ENCODE data around the gene KLRF2.
A peak's percentile ranks its signal among the peaks of the same experiment; 100 is the strongest.

Gene KLRF2

GRCh38 chr12:9881246-9881645 is at the start of gene KLRF2:
TSS of gene KLRF2 (plus strand) at chr12:9881489. CDS start at chr12:9881596, 107 bp downstream.
- Mint-ChIP-seq H3K4me3 (no peak within 1 kb of the TSS), H3K4me1 (peaks cover 6% of the 10 kb centered on the region), H3K27me3 (no peaks in the 10 kb centered on the region), H3K27ac (no peak within 1 kb of the TSS), H3K9me3 (no peaks in the 10 kb centered on the region)
- DNase-seq (no peak), ATAC-seq (no peak)

GRCh38 chr12:9831720-9832119 is 49.6 kb upstream of the KLRF2 start:
- Mint-ChIP-seq H3K9me3 (peaks cover 0 to under 1% of the 10 kb centered on the region in 2 donors), H3K4me1 (no peaks in the 10 kb centered on the region), H3K27me3 (no peaks in the 10 kb centered on the region), H3K4me3 (no peak overlapping the region), H3K27ac (no peak overlapping the region)
- ATAC-seq (no peak), DNase-seq (no peak)

- H3K4me1 Mint-ChIP-seq = no peaks in the 10 kb centered on the region
- H3K9me3 Mint-ChIP-seq = peaks cover 14 to 25% of the 10 kb centered on the region in 2 donors
- H3K27ac Mint-ChIP-seq = no peak overlapping the region
- H3K4me3 Mint-ChIP-seq = no peak overlapping the region
- H3K27me3 Mint-ChIP-seq = no peaks in the 10 kb centered on the region
- ATAC-seq = no peak
- no peak for DNase-seq
Observed at GRCh38 chr12:9843407-9843806, 37.9 kb upstream of the KLRF2 start.

GRCh38 chr12:9848899-9849298 is 32.4 kb upstream of the KLRF2 start:
- no peak for ATAC-seq
- H3K4me1 Mint-ChIP-seq = peaks cover 15% of the 10 kb centered on the region
- H3K4me3 Mint-ChIP-seq = no peak overlapping the region
- DNase-seq = no peak
- H3K27me3 Mint-ChIP-seq = no peaks in the 10 kb centered on the region
- H3K27ac Mint-ChIP-seq = no peak overlapping the region
- H3K9me3 Mint-ChIP-seq = peaks cover 14 to 29% of the 10 kb centered on the region in 2 donors

GRCh38 chr12:9851050-9851449 is 30.2 kb upstream of the KLRF2 start:
- H3K4me1 Mint-ChIP-seq = peaks cover 33% of the 10 kb centered on the region
- H3K27ac Mint-ChIP-seq = no peak overlapping the region
- no peak for DNase-seq
- no peak for ATAC-seq
- peaks cover 14 to 28% of the 10 kb centered on the region in 2 donors for H3K9me3 Mint-ChIP-seq
- no peaks in the 10 kb centered on the region for H3K27me3 Mint-ChIP-seq
- no peak overlapping the region for H3K4me3 Mint-ChIP-seq

- peaks cover 7 to 20% of the 10 kb centered on the region in 2 donors for H3K9me3 Mint-ChIP-seq
- peaks cover 41% of the 10 kb centered on the region for H3K4me1 Mint-ChIP-seq
- H3K27me3 Mint-ChIP-seq = no peaks in the 10 kb centered on the region
- peak overlapping the region in 1 of 2 donors; percentile 56 for H3K27ac Mint-ChIP-seq
- ATAC-seq = no peak
- H3K4me3 Mint-ChIP-seq = no peak overlapping the region
- DNase-seq = no peak
Observed at GRCh38 chr12:9851927-9852326, 29.4 kb upstream of the KLRF2 start.

- ATAC-seq = no peak
- no peak overlapping the region for H3K4me3 Mint-ChIP-seq
- H3K9me3 Mint-ChIP-seq = no peaks in the 10 kb centered on the region
- H3K27ac Mint-ChIP-seq = no peak overlapping the region
- DNase-seq = no peak
- H3K27me3 Mint-ChIP-seq = no peaks in the 10 kb centered on the region
- peaks cover 69% of the 10 kb centered on the region for H3K4me1 Mint-ChIP-seq
Observed at GRCh38 chr12:9856151-9856550, 25.1 kb upstream of the KLRF2 start.

- Mint-ChIP-seq H3K4me3 (no peak overlapping the region), H3K4me1 (peaks cover 71% of the 10 kb centered on the region), H3K27ac (no peak overlapping the region), H3K9me3 (no peaks in the 10 kb centered on the region), H3K27me3 (no peaks in the 10 kb centered on the region)
- ATAC-seq (no peak), DNase-seq (no peak)
Observed at GRCh38 chr12:9856894-9857293, 24.4 kb upstream of the KLRF2 start.

GRCh38 chr12:9858135-9858534 is 23.2 kb upstream of the KLRF2 start:
- H3K27ac Mint-ChIP-seq = no peak overlapping the region
- peaks cover 2 to 8% of the 10 kb centered on the region in 2 donors for H3K9me3 Mint-ChIP-seq
- DNase-seq (no peak), ATAC-seq (no peak)
- H3K4me1 Mint-ChIP-seq = peaks cover 73% of the 10 kb centered on the region
- no peak overlapping the region for H3K4me3 Mint-ChIP-seq
- no peaks in the 10 kb centered on the region for H3K27me3 Mint-ChIP-seq

- H3K27ac Mint-ChIP-seq = peak overlapping the region; percentile 79 to 85
- peaks cover 39% of the 10 kb centered on the region for H3K4me1 Mint-ChIP-seq
Observed at GRCh38 chr12:9864913-9865675, 16.2 kb upstream of the KLRF2 start.

GRCh38 chr12:9866860-9867269 is 14.4 kb upstream of the KLRF2 start:
- peaks cover 14 to 18% of the 10 kb centered on the region in 2 donors for H3K9me3 Mint-ChIP-seq
- H3K27me3 Mint-ChIP-seq = no peaks in the 10 kb centered on the region
- ATAC-seq = peak; percentile 19
- peak overlapping the region; percentile 80 to 95 for H3K4me3 Mint-ChIP-seq
- DNase-seq = no peak
- peaks cover 44% of the 10 kb centered on the region for H3K4me1 Mint-ChIP-seq
- peak overlapping the region; percentile 88 to 96 for H3K27ac Mint-ChIP-seq

More at GRCh38 chr12:9864913-9865675, 16.2 kb upstream of the KLRF2 start:
- ATAC-seq (peak; percentile 53), DNase-seq (no peak)
- peaks cover 14 to 18% of the 10 kb centered on the region in 2 donors for H3K9me3 Mint-ChIP-seq
- H3K27me3 Mint-ChIP-seq = no peaks in the 10 kb centered on the region
- H3K4me3 Mint-ChIP-seq = peak overlapping the region; percentile 80 to 95

- peak overlapping the region; percentile 80 to 95 for H3K4me3 Mint-ChIP-seq
- no peak for DNase-seq
- H3K4me1 Mint-ChIP-seq = peaks cover 47% of the 10 kb centered on the region
Observed at GRCh38 chr12:9867531-9867930, 13.8 kb upstream of the KLRF2 start.

GRCh38 chr12:9868311-9868801 is 12.9 kb upstream of the KLRF2 start:
- Mint-ChIP-seq H3K9me3 (peaks cover 8 to 10% of the 10 kb centered on the region in 2 donors), H3K4me3 (peak overlapping the region; percentile 90 to 96), H3K27ac (peak overlapping the region; percentile 99), H3K4me1 (peaks cover 44% of the 10 kb centered on the region), H3K27me3 (no peaks in the 10 kb centered on the region)
- DNase-seq (no peak), ATAC-seq (no peak)

More at GRCh38 chr12:9867531-9867930, 13.8 kb upstream of the KLRF2 start:
- Mint-ChIP-seq H3K9me3 (peaks cover 14 to 16% of the 10 kb centered on the region in 2 donors), H3K27me3 (no peaks in the 10 kb centered on the region), H3K27ac (peak overlapping the region; percentile 82 to 93)
- ATAC-seq = no peak

- Mint-ChIP-seq H3K27me3 (no peaks in the 10 kb centered on the region), H3K4me3 (peak overlapping the region; percentile 90 to 96), H3K4me1 (peaks cover 38% of the 10 kb centered on the region), H3K9me3 (peaks cover 2 to 4% of the 10 kb centered on the region in 2 donors), H3K27ac (peak overlapping the region; percentile 99)
- ATAC-seq (no peak), DNase-seq (no peak)
Observed at GRCh38 chr12:9868951-9869306, 12.4 kb upstream of the KLRF2 start.

- peak within 1 kb of the TSS; percentile 90 to 96 for H3K4me3 Mint-ChIP-seq
- DNase-seq (peak; percentile 23 to 29), ATAC-seq (peak; percentile 83)
- H3K4me1 Mint-ChIP-seq = peaks cover 32% of the 10 kb centered on the region
- peak within 1 kb of the TSS; percentile 99 for H3K27ac Mint-ChIP-seq
- no peaks in the 10 kb centered on the region for H3K9me3 Mint-ChIP-seq
- H3K27me3 Mint-ChIP-seq = no peaks in the 10 kb centered on the region
Observed at GRCh38 chr12:9869307-9870161, 11.8 kb upstream of the KLRF2 start, which contains the start of gene CLEC2B. TSS of gene CLEC2B (minus strand) at chr12:9869354.

Data from stimulated activated naive CD8-positive, alpha-beta T cell treated with anti-CD3 and anti-CD28 coated beads, Interleukin-15, amount 100 ng/mL, for 72 hours (primary cell).